Hematopoietic multipotent progenitor cell treated with erythropoietin and hydrocortisone succinate and interleukin-3 and kit ligand, for 4 days (in vitro differentiated cells): Measurements from ENCODE around the gene AKR1B1.
A peak's percentile ranks its signal among the peaks of the same experiment; 100 is the strongest.
"Not testable (repeated sequence)": the region's sequence is repeated elsewhere in the genome, so short reads cannot be mapped to it uniquely, and the experiment has no call there.

Experiments used
- DNase-seq: peaks from one replicate; pipeline ENCODE4 v3.0.0-alpha.2; 2015

AKR1B1 gene

DNA sequence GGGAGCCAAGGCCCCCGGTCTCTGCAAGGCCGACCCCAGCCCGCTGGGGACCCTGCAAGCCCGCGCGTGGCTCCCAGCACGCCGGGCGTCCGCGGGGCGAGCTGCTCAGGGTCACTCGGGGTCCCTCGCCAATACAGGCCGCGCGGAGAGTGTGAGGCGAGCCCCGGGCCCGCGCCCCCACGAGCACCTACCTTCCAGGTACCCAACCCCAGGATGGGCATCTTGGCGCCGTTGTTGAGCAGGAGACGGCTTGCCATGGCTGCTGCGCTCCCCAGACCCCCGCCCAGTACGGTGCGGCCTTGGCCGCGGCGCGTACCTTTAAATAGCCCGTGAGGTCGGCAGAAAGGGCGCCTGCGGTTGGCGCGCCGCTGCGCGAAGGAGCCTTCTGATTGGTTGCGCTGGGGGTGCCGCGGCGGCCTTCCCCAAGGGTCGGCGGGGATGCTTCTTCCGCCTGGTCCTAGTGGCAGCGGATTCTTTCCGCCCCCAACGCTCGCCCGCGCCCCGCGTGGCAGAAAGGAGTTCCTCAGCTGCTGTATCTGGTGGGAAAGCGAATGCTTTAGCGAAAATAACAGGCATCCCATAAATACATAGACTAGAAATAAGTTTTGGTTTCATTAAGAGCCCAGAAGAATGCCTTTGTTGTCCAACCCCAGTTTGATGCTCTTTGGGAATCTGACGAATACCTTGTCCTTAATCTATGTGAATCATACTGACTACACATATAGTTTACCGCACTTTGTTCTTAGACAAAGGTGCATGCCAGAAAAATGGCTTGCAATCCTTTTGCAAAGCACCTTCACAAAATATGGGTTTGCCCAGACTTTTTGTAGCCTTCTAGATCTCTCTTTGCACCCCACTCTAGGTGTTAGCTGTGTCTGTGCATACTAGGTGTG lies at the start of gene AKR1B1:
Gene AKR1B1 (minus strand): TSS at position 295 of the 893 bp plus-strand sequence. CDS start 38 bp downstream, at position 257.
- peak; percentile 96 for DNase-seq

DNA sequence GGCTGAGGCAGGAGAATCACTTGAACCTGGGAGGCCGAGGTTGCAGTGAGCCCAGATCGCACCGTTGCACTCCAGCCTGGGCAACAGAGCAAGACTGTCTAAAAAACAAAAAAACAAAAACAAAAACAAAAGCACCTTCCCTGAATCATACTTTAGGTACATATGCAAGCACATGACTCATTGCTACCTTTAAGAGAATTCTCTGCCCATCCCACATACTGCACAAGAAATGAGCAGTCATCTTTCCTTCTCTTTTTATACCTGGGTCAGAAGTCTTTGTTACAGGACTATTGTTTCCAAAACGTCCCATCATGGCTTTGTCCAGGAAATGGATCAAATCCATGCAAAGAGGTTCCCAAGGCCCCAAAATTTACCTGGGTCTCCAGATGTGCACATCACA lies 47.0 kb upstream of the AKR1B1 start:
- no peak for DNase-seq

DNA sequence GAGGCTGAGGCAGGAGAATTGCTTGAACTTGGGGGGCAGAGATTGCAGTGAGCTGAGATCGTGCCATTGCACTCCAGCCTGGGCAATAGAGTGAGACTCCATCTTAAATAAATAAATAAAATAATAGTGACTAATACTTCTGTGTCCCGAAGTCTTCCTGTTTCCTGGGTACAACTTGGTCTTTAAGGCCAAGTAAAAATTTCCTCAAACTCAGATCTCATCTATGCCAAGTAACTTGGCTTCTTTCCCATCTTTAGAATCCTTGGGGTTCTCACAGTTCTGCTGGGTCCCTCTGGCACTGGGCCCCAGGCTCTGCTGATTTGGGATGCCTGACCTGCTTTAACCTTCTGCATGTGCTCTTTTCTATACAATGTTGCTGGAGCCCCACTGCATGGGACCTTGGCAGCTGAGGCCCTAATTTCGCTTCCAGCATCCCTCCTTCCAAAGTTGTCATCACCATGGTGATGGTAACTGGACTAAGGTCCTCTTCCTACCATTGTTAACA lies 45.8 kb upstream of the AKR1B1 start:
- no peak for DNase-seq

DNA sequence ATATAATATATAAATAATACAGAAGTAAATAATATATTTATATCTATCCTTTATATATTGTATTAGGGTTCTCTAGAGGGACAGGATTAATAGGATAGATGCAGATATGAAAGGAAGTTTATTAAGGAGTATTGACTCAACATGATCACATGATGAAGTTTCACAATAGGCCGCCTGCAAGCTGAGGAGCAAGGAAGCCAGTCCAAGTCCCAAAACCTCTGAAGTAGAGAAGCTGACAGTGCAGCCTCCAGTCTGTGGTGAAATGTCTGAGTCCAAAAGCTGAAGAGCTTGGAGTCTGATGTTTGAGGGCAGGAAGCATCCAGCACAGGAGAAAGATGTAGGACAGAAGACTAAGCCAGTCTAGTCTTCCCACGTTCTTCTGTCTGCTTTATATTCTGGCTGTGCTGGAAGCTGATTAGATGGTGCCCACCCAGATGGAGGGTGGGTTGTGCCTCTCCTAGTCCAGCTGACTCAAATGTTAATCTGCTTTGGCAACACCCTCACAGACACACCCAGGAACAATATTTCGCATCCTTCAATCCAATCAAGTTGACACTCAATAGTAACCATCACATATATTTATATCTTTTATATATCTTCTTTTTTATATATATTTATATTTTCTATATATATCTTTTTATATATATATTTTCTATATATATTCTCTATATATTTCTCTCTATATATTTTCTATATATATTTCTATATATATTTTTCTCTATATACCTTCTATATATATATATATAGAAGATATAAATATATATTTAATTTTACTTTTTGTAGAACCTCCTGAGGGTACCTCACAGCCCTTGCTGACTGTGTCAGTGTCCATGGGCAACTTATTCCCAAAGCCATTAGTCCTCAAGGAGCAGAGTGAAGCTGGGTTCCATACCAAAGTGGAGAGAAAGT lies 43.8 kb upstream of the AKR1B1 start:
- DNase-seq = peak; percentile 39

DNA sequence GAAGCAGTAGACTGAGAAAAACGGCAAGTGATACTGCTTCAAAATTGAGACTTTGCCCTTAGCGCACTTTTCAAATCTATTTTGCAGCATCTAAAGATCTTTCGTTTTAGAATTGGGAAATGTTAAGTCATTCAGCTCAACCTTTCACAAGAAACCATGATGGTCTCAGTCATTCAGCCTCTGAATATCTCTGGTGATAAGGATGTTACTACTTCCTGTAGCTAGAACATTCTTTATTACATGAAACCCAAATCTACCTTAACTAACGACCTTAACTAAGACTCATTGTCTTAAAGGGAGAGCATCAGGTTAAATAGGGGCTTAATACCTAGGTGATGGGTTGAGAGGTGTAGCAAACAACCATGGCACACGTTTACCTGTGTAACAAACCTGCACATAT lies 42.1 kb upstream of the AKR1B1 start:
- peak; percentile 7 for DNase-seq

DNA sequence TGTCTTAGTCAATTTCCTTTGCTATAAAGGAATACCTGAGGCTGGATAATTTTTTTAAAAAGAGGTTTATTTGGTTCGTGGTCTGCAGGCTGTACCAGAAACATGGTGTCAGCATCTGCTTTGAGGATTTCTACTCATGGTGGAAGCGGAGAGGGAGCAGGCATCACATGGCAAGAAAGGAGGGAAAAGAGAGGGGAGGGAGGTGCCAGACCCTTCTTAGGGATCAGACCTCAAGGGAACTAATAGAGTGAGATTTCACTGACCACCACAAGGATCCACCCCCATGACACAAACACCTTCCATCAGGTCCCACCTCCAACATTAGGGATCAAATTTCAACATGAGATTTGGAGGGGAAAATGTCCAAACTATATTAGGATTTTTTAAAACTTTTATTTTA lies 41.5 kb upstream of the AKR1B1 start:
- no peak for DNase-seq

DNA sequence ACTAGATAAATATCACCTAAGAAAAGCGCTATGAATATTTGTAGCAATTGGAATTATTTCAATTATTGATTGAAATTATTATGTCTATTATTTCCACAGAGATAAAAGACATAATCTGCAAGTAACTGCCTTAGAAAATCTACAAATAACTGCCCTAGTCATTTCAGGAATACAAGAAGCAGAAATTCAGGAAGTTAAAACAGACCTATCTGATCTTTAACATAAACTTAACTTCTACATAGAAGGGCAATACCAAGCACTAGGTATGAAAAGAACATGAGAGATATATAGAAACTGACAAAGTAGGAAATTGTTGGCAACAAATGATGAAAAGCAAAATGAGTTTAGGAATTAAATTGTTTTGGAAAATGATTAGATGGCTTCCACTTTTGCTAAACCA lies 36.6 kb upstream of the AKR1B1 start:
- DNase-seq = peak; percentile 9

DNA sequence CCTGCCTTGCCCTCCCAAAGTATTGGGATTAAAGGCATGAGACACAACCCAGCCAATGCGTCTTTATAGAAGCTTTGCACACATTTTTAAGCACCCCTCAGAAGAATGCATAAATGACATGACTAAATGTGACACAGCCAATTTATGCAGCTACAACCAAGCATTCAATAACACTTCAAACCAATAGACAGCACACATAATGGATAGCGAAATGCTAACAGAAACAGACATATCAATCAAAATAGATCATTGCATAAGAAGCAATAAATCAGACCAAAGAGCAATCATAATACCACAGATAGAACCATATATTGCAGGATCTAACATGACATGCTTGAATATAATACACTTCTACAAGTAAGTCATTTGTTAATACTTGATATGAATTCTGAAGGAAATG lies 34.2 kb upstream of the AKR1B1 start:
- DNase-seq = no peak

DNA sequence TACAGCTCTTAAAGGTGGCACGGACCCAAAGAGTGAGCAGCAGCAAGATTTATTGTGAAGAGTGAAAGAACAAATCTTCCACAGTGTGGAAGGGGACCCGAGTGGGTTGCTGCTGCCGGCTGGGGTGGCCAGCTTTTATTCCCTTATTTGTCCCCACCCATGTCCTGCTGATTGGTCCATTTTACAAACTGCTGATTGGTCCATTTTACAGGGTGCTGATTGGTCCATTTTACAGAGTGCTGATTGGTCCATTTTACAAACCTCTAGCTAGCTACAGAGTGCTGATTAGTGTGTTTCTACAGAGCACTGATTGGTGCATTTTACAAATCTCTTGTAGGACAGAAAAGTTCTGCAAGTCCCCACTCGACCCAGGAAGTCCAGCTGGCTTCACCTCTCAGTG lies 28.8 kb upstream of the AKR1B1 start:
- DNase-seq = not testable (repeated sequence)

DNA sequence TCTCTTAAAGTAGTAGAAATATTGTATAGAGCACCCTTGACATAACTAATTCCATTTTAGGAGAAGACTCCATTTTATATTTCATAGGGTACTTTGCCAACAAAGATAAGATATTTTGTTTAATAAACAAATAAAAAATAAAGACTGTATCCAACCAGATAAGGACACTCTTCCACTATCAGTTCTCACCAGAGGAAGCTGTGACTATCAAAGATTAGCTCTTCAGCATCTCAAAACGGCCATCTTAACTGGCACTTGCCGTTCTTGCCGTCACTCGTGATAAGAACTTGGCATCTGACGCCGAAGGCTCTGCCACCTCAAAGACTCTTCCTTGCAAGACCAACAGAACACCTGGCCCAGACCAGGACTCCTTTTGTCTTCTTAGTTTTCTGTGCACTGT lies 26.3 kb upstream of the AKR1B1 start:
- DNase-seq = peak; percentile 35

DNA sequence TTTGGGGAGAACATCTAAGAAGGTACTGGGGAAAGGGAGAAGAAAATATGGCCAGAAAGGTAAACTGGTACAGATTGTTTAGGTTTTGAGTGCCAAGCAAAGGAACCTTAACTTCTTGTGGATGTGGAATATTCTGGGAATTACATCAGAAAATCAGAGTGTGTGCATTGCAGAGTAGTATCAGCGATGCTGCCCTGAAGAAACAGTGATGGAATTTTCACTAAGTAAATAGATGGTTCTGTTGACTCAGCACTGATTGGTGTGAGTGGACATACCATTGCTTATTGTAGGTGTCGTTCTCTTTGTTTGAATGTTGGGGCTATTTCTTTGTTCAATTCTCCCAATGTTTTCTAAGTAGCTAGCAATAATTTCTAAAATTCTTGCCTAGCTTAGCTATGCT lies 24.4 kb upstream of the AKR1B1 start:
- DNase-seq = no peak

DNA sequence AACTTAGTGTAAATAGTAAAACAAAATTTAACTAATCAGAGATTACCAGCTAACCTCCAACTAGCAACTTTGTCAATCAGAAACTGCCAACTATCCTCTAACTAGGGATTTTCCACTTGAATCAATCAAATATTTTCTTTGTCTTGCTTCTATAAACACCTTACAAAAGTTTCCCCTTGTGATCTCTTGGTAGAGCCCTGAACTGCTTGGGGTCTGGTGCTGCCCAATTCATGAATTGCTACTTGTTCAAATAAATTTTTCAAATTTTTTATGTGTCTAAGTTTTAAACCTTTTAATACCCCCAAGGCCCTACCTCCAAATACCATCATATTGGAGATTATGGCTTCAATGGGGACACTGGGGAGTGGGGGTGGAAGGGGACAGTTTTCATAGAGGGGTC lies 24.0 kb upstream of the AKR1B1 start:
- DNase-seq = no peak

DNA sequence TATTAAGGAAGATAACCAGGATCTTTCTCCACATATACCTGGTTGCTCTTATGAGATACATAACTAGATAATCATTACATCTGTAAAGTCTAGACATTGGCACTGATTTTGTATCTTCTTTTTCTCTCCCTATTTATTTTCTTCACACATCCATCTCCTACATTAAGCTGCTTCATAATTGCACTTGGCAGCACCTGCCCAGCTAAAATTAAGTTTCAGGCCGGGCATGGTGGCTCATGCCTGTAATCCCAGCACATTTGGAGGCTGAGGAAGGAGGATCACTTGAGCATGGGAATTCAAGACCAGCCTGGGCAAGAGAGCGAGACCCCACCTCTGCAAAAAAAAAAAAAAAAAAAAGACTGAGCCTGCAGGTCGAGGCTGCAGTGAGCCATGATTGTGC lies 22.3 kb upstream of the AKR1B1 start:
- DNase-seq = no peak

DNA sequence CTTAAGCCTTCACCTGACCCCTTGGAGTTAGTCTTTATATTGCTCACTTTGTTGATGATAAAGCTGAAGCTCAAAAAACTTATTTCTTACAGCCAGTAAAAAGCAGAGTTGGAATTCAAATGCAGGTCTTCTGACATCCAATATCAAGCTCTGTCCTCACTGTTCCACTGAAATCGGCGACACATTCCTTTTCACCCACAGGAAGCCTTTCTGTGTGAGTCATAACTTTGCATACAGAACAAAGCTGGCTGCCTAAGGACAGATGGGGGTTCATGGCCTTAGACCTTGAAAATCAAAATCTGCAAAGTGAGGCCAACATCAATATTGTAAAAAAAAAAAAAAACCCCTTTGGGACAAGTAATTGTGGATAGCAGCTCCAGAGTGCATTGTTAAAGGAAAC lies 21.8 kb upstream of the AKR1B1 start:
- DNase-seq = no peak

DNA sequence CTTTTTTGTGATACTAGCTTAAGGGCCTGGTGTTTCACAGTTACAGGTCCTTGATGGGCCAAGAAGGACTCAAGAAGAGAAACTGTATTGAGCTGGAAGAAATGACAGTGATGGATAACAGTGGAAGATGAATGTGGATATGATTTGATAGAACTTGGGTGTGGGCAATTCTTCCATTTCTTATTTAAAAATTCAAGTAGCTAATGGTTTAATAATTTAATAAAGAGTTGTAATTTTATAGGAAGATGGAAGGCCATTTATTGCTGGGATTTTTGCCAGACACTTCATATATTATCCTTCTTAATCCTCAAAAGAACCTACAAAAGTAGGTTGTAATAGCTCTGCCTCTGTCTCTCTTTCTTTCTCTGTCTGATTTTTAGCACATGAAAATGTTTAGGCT lies 21.3 kb upstream of the AKR1B1 start:
- no peak for DNase-seq

DNA sequence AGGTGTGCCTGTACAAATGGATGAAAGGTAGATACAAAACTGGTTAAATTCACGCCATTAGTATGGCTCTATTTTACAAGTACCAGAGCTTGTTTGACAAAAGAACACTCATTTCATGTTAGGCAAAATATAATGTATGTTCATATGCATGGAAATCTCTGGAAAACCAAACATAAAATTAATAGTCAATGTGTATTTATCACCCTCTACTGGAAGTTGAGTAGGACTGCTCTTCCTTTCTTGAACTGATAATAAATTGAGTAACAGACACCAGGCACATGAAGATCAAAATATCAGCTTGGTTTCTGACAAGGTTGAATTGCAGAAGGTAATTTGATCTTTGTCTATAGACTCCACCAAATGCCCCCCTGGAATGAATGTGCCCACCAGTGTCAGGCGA lies 19.8 kb upstream of the AKR1B1 start:
- DNase-seq = no peak

DNA sequence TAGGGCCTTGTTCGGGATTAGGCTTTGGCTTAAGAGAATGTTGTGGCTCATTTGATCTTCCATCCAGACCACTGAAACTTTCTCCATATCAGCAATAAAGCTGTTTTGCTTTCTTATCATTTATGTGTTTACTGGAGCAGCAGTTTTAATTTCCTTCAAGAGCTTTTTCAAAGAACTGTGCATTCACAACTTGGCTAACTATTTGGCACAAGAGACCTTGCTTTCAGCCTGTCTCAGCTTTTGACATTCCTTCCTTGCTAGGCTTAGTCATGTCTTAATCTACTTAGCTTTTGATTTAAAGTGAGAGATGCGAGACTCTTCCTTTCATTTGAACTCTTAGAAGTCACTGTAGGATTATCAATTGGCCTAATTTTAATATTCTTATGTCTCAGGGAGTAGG lies 19.1 kb upstream of the AKR1B1 start:
- DNase-seq = no peak

DNA sequence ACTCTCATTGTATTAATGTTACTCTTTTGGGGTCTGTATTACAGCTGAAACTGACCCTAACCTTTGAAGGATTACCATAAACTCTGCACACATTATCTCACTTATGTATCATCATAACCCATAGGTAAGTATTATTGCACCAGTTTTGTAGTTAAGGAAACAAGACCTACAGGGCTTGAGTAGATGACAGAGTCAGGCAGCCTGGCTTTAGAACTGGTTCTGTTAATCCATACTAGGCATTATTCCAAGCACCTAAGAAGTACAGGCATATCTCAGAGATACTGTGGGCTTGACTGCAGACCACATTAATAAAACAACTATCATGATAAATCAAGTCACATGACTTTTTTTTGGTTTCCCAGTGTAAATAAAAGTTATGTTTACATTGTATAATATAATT lies 17.1 kb upstream of the AKR1B1 start:
- no peak for DNase-seq

DNA sequence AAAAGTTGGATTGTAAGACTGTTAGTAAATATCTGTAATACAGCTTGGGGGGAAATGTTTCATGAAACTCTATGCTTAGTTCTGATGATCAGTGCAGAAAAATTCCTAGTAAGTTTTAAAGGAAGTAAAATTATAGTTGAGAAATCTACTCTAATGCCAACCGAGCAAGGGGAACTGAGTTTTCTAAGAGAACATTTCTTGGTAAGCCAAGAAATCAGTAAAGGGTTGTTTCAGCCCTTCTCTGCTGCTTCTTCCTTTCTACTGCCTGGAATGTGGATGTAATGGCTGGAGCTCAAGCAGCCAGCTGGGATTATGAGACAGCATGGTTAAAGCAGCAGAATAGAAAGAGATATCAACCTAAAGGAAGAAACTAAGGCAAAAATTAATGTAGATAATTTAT lies 15.9 kb upstream of the AKR1B1 start:
- no peak for DNase-seq

DNA sequence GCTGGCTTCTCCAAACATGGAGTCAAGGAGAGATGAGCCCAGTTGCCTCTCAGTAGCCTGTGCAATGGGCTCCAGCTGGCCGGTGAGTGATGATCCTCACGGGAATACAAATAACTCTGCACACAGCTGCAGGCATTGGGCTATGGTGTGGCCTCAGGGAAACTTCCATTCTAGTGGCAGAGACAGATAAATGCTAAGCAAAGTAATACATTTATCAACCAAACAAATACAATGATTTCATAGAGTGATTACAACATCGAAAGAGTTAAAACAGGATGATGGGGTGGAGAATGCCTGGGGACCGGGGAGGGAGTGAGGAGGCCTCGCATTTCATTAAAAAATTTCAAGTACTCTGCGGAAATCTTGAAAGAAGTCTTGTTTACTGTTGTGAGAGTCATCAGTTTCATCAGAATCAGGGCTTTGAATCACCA lies 15.0 kb upstream of the AKR1B1 start:
- no peak for DNase-seq

DNA sequence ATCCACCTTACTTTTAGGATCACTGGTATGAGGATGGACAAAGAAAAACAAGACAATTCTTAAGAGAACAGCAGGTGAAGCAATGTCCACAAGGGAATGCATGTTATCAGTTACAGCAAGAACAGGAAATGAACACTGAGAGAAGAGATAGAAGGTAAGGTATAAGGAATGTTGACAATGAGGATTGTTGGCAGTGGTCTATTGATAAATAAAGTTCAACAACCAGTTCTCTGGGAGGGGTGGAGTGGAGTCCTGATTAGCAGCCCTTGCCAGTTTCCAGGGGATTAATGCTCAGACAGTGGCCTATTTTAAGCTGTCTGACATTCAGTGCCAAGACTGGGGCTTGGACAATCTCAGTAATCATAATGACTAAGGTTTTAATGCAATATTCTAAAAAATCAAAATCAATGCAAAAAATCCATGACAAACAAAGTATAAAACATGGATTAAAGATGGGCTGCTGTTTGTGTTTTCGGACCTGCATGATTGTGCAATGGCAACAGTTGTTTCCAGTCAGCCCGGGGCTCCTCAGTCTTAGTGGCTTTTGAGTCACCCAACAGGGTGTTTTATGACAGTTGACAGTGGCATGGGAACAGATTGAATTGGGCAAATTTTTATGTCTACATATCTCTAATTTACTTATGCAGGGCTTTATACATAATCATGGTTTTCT lies 13.8 kb upstream of the AKR1B1 start:
- no peak for DNase-seq

DNA sequence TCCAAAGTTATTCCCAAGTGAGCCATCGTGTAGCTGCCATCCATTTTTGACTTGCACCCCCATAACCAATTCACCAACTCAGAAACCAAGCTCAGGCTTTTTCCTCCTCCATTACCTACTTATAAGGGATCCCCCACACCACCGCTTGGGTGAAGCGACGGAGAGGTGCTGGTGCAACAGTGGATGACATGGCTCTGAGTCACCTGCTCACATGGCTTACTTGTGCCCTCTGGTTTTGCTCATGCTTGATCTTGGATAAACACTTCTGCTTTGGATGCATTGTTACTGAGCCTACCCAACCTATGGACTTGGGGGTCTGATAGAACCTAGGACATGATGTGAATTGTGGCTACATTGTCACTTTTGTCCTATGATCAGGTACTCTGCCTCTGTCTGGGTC lies 12.0 kb upstream of the AKR1B1 start:
- no peak for DNase-seq

DNA sequence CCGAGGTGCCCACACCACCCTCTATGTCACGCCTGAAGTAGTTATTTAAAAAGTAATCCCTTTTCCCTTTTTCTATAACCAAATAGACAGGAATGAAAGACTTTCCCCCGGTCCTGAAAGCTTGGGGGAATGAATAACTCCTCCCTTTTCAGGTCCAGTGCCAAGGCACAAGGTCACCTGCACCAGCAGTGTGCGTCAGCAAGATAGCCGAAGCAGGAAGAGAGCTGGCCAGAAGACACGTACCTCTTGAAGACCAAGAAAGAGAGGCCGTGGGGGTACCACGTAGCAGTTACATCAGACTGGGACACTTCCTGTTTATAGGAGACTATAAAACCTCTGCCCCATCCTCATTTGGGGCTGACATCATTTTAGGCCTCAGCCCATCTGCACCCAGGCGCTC lies 10.7 kb upstream of the AKR1B1 start:
- DNase-seq = no peak
